ENCODE data around the gene GRID1. TPM values are rescaled to one million over a fixed set of nuclear protein-coding genes. Genes with fewer than 3 reads are reported as not detected.

GRID1 gene
- total and polyA plus RNA-seq, 9 of the 15 experiments (the other 6 are each of a cell fraction or from before 2014, with no cell fraction given), result 0.01 to 7.2 (median 1.2) TPM

DNA sequence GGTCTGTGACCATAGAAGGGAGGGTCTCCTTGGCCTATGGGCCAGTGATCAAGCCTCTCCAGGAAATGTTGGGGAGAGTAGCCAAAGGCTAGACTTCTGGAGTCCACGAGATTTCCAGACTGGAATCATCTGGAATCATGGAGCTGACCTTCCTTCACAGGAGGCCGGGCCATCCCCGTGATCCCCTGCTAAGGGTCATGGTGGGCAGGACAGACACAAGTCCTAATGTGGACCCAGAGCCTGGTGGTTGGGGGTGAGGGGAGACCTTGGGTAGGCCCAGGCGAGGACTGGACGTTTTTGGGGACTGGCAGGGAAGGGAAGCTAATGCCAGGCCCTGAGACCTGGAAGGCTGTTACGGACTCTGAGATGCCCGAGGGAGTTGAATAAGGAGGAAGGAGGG lies 9.8 kb upstream of the GRID1 start:
- peaks cover 0 to 9% of the 10 kb centered on the region in 2 experiments; a peak in 2 of 5 replicates for H3K27me3 ChIP-seq (ENCODE audit: control insufficient read depth in 2 of 2, insufficient read depth in 2 of 2, low read length in 2 of 2)
- FAIRE-seq, result no peak
- ChIA-PET POLR2A (no interaction called here), CTCF (ENCODE audit: low intra/inter-chr PET ratio) (interaction anchor here (1.7 kb wide), 1 partner anchor 1836 kb away, joined by 4 read pairs; no protein-coding TSS in a partner anchor)
- no TSS peak for BruUV-seq (replicated peaks)
- DNase-seq (ENCODE audit: extremely low read depth in 1 of 4, low spot score in 3 of 4), result no peak
- WGBS (ENCODE audit: insufficient coverage, low coverage, missing lambda C conversion rate), result 7% methylated on average over 5 of the region's 7 CpGs
- H2AFZ ChIP-seq (ENCODE audit: low read depth, low read length), result no peak overlapping the region
- no peak for TF ChIP-seq SNIP1 (IDR thresholded peaks at IDR 0.05; ENCODE audit: low read depth)
- in situ Hi-C loops (cut with MboI) (loop anchor here (10.0 kb wide), 1 partner anchor 112 kb away; no protein-coding TSS in a partner anchor), intact Hi-C loops (cut with micrococcal nuclease) (loop anchor here (2.0 to 10.0 kb wide), 2 partner anchors 276 to 1832 kb away; no protein-coding TSS in a partner anchor)
- H4K20me1 ChIP-seq (replicated peaks; ENCODE audit: control insufficient read depth, insufficient read depth, low read length), result peaks cover 6% of the 10 kb centered on the region; the same call in 1 of the 2 replicates
- no peaks in the 10 kb centered on the region for H3K9me1 ChIP-seq (ENCODE audit: control insufficient read depth, insufficient read depth, low read length)
- no peak overlapping the region for H3K9ac ChIP-seq (ENCODE audit: insufficient read depth in 1 of 2, low read depth in 2 of 2, low read length in 2 of 2)
- no peaks in the 10 kb centered on the region for H3K9me3 ChIP-seq (replicated peaks; ENCODE audit: control insufficient read depth, insufficient read depth, low read depth, low read length)
- no peak overlapping the region for H3K4me2 ChIP-seq (ENCODE audit: insufficient read depth, low read length)
- no peak for ATAC-seq
- peaks cover 0 to 9% of the 10 kb centered on the region in 2 experiments; a peak in 2 of 5 replicates for H3K4me1 ChIP-seq (replicated peaks in 1 of 2; ENCODE audit: control insufficient read depth in 2 of 2, insufficient read depth in 2 of 2, low read length in 2 of 2)
- no peak overlapping the region for H3K27ac ChIP-seq (ENCODE audit: extremely low read depth, low read depth, low read length)
- no peak overlapping the region for H3K4me3 ChIP-seq
- H3K79me2 ChIP-seq (ENCODE audit: control insufficient read depth, insufficient read depth, low read length), result no peaks in the 10 kb centered on the region
- H3K36me3 ChIP-seq (ENCODE audit: control insufficient read depth, insufficient read depth, low read length), result no peaks in the 10 kb centered on the region

DNA sequence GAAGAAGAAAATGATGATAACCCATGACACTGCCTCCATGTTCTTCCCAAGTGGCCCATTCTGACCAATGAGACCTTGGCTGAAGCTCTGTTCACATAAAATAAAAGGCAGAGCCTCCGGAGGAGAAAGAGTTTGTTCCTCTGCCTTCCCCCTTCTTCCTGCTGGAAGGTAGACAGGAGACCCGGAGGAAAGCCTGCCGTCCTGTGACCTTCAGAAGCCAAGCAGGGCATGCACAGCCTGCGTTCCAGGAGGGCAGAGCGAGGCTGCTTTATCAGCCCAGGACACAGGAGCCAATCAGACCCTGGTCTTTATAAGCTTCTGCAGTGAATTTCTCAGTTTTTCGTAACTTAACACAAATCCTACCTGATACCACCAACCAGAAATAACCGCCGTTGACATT lies 8.6 kb upstream of the GRID1 start:
- CTCF ChIA-PET (ENCODE audit: low intra/inter-chr PET ratio), result no interaction called here
- no peaks in the 10 kb centered on the region for H3K79me2 ChIP-seq (ENCODE audit: control insufficient read depth, insufficient read depth, low read length)

More for the DNA sequence above, 8.6 kb upstream of the GRID1 start:
- Histone ChIP-seq H2AFZ (ENCODE audit: low read depth, low read length) (no peak overlapping the region), H3K4me1 (replicated peaks in 1 of 2; ENCODE audit: control insufficient read depth in 2 of 2, insufficient read depth in 2 of 2, low read length in 2 of 2) (peaks cover 0 to 9% of the 10 kb centered on the region in 2 experiments; a peak in 2 of 5 replicates), H4K20me1 (replicated peaks; ENCODE audit: control insufficient read depth, insufficient read depth, low read length) (peaks cover 6% of the 10 kb centered on the region; the same call in 1 of the 2 replicates), H3K4me2 (ENCODE audit: insufficient read depth, low read length) (no peak overlapping the region), H3K9me3 (replicated peaks; ENCODE audit: control insufficient read depth, insufficient read depth, low read depth, low read length) (no peaks in the 10 kb centered on the region), H3K9ac (ENCODE audit: insufficient read depth in 1 of 2, low read depth in 2 of 2, low read length in 2 of 2) (no peak overlapping the region), H3K27ac (ENCODE audit: extremely low read depth, low read depth, low read length) (no peak overlapping the region), H3K9me1 (ENCODE audit: control insufficient read depth, insufficient read depth, low read length) (no peaks in the 10 kb centered on the region), H3K27me3 (ENCODE audit: control insufficient read depth in 2 of 2, insufficient read depth in 2 of 2, low read length in 2 of 2) (peaks cover 0 to 9% of the 10 kb centered on the region in 2 experiments; a peak in 1 of 5 replicates), H3K36me3 (ENCODE audit: control insufficient read depth, insufficient read depth, low read length) (no peaks in the 10 kb centered on the region), H3K4me3 (no peak overlapping the region)
- intact Hi-C loops (cut with micrococcal nuclease) (loop anchor here (10.0 kb wide), 1 partner anchor 1830 kb away; no protein-coding TSS in a partner anchor), in situ Hi-C loops (cut with MboI) (loop anchor here (10.0 kb wide), 1 partner anchor 110 kb away; no protein-coding TSS in a partner anchor)
- FAIRE-seq, result no peak
- TF ChIP-seq, protein P1, sequence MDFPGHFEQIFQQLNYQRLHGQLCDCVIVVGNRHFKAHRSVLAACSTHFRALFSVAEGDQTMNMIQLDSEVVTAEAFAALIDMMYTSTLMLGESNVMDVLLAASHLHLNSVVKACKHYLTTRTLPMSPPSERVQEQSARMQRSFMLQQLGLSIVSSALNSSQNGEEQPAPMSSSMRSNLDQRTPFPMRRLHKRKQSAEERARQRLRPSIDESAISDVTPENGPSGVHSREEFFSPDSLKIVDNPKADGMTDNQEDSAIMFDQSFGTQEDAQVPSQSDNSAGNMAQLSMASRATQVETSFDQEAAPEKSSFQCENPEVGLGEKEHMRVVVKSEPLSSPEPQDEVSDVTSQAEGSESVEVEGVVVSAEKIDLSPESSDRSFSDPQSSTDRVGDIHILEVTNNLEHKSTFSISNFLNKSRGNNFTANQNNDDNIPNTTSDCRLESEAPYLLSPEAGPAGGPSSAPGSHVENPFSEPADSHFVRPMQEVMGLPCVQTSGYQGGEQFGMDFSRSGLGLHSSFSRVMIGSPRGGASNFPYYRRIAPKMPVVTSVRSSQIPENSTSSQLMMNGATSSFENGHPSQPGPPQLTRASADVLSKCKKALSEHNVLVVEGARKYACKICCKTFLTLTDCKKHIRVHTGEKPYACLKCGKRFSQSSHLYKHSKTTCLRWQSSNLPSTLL (IDR thresholded peaks at IDR 0.05), result no peak
- TF ChIP-seq ZNF12 (CRISPR knock-in tag; IDR thresholded peaks at IDR 0.05) (no peak), RB1 (IDR thresholded peaks at IDR 0.05; ENCODE audit: low read depth) (no peak), ZNF174 (CRISPR knock-in tag; IDR thresholded peaks at IDR 0.05) (no peak)
- no peak for DNase-seq (ENCODE audit: extremely low read depth in 1 of 4, low spot score in 3 of 4)
- 2% methylated on average over 7 of the region's 8 CpGs for WGBS (ENCODE audit: insufficient coverage, low coverage, missing lambda C conversion rate)
- ATAC-seq, result no peak
- BruUV-seq (replicated peaks), result no TSS peak
- POLR2A ChIA-PET, result no interaction called here
